Astrocyte of the spinal cord (primary cell): ENCODE results near the gene MYO1H.
A peak's percentile ranks its signal among the peaks of the same experiment; 100 is the strongest.

Source experiments
- DNase-seq: peaks from one replicate; pipeline ENCODE4 v3.0.0; 2011; ENCODE audit warnings: low read depth, low spot score
- H3K4me3 ChIP-seq: 2 replicates; pipeline ENCODE4 v1.5.1; 2011; ENCODE audit warnings: low read depth, mild to moderate bottlenecking, low read length, moderate library complexity
- in situ Hi-C: cut with HindIII; loops from 2 replicates; pipeline ENCODE4 v1.10.0; 2017; ENCODE audit warnings: low sequenced_read_pairs
- TF ChIP-seq, protein P1 (sequence below): IDR thresholded peaks from 2 replicates; pipeline ENCODE4 v1.5.1; 2012; ENCODE audit warnings: low read depth, mild to moderate bottlenecking, low read length, inconsistent platforms

Gene MYO1H

DNA sequence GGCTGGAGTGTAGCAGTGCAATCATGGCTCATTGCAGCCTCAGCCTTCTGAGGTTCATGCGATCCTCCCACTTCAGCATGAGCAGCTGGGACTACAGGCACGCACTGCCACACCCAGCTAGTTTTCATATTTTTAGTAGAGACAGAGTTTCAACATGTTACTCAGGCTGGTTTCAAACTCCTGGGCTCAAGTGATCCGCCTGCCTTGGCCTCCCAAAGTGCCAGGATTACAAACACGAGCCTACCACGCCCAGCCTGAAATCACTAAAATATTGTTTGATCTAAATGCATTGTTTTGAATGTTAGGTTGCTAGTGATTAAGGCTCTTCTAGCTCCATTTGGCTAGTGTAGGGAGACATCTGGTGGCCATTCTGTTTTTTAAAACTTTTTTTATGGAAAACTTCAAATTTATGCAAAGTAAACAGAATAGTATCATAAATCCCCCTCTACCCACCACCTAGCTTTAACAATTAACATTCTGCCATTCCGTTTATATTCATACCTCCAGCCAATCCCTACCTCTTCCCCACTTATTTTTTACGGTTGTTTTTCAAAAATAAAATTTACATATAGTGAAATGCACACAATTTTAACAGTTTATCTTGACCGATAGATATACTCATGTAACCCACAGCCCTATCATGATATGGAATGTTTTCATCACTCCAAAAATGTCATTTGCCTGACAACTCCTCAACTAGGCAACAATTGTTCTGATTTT is 37.8 kb downstream of the MYO1H start:
- TF ChIP-seq, protein P1, sequence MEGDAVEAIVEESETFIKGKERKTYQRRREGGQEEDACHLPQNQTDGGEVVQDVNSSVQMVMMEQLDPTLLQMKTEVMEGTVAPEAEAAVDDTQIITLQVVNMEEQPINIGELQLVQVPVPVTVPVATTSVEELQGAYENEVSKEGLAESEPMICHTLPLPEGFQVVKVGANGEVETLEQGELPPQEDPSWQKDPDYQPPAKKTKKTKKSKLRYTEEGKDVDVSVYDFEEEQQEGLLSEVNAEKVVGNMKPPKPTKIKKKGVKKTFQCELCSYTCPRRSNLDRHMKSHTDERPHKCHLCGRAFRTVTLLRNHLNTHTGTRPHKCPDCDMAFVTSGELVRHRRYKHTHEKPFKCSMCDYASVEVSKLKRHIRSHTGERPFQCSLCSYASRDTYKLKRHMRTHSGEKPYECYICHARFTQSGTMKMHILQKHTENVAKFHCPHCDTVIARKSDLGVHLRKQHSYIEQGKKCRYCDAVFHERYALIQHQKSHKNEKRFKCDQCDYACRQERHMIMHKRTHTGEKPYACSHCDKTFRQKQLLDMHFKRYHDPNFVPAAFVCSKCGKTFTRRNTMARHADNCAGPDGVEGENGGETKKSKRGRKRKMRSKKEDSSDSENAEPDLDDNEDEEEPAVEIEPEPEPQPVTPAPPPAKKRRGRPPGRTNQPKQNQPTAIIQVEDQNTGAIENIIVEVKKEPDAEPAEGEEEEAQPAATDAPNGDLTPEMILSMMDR, result peak; percentile 33
- in situ Hi-C loops, result no loop called here
- peak; percentile 62 for DNase-seq
- H3K4me3 ChIP-seq, result no peak overlapping the region

DNA sequence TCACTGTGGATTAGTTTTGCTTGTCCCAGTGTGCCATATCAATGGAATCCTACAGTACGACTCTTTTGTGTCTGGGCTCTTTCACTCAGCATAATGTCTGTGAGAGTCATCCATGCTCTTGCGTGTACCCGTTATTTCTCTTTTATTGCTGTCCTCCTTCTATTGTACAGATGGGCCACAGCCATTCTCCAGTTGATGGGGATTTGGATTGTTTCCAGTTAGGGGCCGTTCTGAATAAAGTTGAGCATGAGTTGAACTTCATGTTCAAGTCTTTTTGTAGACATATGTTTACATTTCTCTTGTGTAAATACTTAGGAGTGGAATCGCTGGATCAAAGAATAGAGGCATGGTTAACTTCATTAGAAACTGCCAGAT is 38.3 kb downstream of the MYO1H start:
- no peak for DNase-seq
- in situ Hi-C loops, result no loop called here
- TF ChIP-seq, protein P1, result no peak
- no peak overlapping the region for H3K4me3 ChIP-seq

DNA sequence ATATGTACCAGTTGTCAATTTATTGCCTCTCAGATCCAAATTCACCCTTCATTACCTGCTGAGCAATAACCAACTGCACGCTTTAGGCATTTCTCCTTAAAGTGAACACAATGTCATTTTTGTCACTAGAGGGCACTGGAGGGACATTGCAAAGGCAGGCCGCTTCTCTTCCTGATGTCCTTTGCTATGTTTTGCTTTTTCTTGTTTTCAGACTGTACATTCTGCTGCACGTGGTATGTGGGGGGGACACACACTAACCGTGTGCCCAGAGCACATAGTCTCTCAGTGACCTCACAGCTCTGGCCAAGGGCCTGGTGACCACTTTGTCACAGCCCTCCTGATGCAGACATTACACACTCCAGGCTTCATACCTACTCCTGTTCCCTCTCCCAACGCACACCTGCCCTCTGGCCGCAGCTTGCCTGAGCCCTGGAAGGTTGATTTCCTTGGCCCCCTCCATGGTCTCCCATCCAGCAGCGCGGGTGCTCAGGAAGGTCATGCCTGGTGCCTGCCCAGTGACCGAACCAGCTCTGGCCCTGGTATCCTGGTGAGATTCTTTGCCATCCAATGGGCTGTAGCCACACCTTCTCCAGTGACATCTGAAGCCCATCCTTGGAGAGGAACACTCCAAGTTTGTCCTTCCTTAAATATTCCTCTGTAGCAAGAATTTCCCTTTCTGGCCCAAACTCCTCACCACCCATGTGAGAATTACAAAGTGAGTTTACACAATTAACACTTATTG is 39.9 kb downstream of the MYO1H start:
- TF ChIP-seq, protein P1, result peak; percentile 43
- no peak overlapping the region for H3K4me3 ChIP-seq
- in situ Hi-C loops, result no loop called here
- peak; percentile 8 for DNase-seq

DNA sequence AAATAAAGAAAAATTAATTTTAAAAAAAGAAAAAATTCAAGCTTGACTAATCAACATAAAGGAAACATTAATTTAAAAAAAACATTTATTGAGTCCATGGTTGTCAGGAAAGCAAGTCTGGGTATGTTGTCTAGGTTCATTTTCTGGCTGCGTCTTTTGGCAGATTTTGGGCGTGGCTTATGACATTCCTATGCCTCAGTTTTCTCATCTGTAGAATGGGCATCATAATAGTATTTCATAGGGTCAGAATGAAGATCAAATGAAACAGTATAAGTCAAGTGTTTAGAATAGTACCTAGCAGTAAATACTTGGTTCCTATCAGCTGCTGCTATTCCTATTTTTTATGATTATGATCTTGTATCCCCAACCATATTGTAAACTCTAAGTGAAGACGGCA is 40.5 kb downstream of the MYO1H start:
- in situ Hi-C loops, result no loop called here
- DNase-seq, result no peak
- no peak overlapping the region for H3K4me3 ChIP-seq
- TF ChIP-seq, protein P1, result no peak

DNA sequence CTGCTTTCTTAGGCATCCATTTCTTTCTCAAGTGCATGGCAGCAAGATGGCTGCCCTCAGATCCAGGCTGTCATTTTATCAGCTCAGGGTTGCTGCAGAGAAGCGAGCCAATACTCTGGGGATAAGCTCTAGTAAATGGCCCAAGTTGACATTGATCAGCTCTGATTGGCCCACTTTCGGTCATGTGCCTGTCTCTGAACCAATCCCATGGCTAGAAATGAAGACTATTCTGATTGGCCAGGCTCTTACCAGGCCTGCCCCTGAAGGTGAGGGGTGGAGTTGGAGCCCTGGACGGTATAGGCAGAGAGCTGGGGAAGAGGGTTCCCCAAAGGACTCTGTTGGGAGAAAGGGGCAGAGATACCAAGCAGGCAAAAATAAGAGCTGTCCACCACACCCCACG is 41.4 kb downstream of the MYO1H start:
- no peak overlapping the region for H3K4me3 ChIP-seq
- no peak for DNase-seq
- TF ChIP-seq, protein P1, result no peak
- in situ Hi-C loops, result no loop called here

DNA sequence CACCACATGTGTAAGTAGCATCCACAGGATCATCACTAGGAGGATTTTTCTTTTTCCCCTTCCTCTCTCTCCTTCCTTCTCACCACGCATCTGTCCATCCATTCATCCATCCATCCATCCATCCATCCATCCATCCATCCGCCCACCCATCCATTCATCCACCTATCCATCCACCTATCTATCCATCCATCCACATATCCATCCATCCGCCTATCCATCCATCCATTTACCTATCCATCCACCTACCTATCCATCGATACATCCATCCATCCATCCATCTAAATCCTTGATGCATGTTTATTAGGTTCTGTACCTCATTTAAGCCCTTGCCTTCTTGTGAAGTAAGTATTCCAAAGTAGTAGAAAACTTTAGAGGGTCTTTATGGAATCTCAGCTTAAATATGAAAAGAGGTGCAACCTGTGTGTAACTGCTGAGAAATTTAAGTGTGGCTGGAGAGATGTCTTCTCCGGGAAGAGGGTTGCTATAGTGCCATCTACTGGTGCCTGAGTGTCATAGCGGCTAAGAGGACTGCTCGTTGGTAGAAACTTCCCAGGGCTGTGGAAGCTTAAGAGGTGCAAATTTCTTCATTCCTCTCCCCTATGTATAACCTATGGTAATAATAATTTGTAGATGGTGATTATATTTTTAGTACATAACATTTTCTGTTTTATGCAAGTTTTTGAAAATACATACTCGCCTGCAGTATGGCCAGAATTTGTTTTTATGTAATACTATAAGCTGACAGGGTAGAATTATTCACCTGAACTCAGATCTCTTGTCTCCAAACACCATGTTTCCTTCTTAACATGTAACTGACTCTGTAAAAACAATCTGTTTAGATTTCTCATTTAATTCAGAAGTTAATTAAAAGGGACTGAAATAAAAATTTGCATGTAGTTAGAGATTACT is 46.0 kb downstream of the MYO1H start:
- H3K4me3 ChIP-seq, result no peak overlapping the region
- in situ Hi-C loops, result no loop called here
- TF ChIP-seq, protein P1, result peak; percentile 99
- peak; percentile 58 for DNase-seq
